ENCODE measurements around the gene FAM13A. TPM values are rescaled to one million over a fixed set of nuclear protein-coding genes. Genes with fewer than 3 reads are reported as not detected.
"Not testable (repeated sequence)": the region's sequence is repeated elsewhere in the genome, so short reads cannot be mapped to it uniquely, and the experiment has no call there.

Gene FAM13A
- total RNA-seq, 1 donor from 2014 or later = 18.0 TPM

DNA sequence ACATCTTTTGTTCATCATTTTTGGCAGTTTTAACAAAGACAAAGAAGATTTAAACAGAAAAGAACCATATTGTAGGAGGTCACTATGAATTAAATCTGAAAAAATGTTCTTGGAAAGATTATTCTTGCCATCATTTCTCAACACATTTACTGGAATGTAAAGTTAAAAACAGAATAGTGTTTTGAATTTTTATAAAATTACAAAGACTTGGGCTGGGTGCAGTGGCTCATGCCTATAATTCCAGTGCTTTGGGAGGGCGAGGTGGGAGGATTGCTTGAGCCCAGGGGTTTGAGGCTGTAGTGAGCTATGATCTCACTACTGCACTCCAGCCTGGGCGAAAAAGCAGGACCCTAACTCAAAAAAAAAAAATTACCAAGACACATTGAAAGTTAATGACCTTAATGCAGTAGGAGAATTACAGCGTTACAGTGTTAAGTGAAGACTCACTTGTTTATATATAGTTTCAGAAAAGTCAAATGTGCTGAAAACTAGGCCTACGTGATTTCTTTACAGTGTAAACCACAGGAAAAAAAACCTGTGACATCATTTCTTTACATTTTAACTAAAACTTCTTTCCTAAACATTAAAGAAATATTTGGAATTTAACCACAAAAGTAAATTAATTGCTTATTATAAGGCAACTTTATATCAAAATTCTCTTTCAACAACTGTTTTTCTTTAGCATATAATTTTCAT lies 7.9 kb downstream of the FAM13A start:
- DNase-seq (no peak), ATAC-seq (ENCODE audit: poor library complexity) (no peak)
- intact Hi-C loops (cut with DNase I) = no loop called here

DNA sequence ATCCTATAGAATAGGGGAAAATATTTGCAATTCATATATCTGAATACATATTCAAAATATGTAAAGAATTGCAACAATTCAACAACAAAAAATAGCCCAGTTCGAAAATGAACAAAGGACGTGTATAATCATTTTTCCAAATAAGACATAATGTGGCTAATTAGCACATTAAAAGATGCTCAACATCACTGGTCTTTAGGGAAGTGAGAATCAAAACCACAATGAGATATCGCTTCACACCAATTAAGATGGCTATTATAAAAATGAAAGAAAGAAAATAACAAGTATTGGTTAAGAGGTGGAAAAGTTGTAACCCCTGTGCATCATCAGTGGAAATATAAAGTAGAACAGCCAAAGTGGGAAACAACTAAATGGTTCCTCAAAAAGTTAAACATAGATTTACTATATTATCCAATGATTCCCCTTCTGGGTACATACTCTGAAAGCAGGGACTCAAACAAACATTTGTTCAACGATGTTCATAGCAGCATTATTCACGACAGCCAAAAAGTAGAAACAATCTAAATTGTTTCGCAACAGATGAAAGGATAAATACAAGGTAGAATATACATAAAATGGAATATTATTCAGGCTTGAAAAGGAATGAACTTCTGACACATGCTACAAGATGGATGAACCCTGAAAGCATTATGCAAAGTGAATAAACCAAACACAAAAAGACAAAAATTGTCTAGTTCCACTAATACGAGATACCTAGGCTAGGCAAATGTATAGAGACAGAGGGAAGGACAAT lies 12.7 kb downstream of the FAM13A start:
- ATAC-seq (ENCODE audit: poor library complexity) = no peak
- intact Hi-C loops (cut with DNase I) = no loop called here
- DNase-seq = no peak

DNA sequence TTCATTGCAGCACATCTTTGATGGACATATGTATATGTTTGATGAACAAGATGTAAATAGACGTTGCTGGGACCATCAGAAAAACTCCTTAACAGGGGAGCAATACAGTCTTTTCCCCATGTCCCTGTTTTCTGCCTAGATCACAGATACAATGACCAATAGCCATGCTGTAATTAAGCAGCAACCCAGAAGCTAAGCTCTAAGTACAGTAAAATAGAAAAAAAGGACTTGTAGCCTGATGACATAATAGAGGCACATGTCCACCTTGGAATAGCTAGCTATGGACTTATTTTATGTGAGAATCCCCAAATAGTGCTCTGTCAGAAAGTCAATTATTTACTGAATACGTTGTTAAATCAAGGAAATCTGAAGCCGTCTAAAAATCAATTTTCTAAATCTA lies 14.9 kb downstream of the FAM13A start:
- intact Hi-C loops (cut with DNase I) = no loop called here
- ATAC-seq (ENCODE audit: poor library complexity) = no peak
- DNase-seq = no peak

DNA sequence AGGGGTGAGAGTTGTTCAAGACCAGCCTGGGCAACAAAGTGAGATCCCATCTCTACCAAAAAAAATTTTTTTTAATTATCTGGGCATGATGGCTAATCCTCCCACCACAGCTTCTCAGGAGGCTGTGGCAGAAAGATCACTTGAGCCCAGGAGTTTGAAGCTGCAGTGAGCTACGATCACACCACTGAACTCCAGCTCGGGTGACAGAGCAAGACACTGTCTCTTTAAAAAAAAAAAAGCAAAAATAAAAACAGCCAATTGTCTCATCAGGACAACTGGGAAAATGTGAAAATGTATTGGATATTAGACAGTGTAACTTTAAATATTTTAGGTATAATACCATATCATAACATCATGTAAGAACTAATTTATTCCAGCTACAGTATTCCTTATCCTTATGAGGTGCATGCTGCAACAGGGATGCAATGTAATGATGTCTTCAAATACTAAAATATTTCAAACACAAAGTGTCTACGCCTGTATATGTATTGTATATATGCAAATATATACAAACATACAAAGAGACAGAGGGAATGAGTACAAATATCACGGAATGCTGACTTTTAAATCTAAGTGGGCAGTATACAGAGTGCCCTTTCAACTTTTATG lies 17.2 kb downstream of the FAM13A start:
- intact Hi-C loops (cut with DNase I) = no loop called here
- DNase-seq = no peak
- no peak for ATAC-seq (ENCODE audit: poor library complexity)

DNA sequence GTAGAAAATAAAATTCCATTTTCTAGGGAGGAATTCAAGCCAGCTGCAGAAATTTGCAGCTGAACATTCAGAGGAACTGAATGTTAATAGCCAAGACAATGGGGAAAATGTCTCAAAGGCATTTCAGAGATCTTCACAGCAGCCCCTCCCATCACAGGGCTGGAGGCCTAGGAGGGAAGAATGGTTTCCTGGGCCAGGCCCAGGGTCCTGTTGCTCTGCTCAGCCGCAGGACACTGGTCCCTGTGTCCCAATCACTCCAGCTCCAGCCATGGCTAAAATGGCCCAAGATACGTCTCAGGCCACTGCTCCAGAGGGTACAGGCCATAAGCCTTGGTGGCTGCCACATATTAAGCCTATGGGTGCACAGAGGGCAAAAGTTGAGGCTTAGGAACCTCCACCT lies 20.4 kb downstream of the FAM13A start:
- DNase-seq (no peak), ATAC-seq (ENCODE audit: poor library complexity) (no peak)
- intact Hi-C loops (cut with DNase I) = no loop called here

DNA sequence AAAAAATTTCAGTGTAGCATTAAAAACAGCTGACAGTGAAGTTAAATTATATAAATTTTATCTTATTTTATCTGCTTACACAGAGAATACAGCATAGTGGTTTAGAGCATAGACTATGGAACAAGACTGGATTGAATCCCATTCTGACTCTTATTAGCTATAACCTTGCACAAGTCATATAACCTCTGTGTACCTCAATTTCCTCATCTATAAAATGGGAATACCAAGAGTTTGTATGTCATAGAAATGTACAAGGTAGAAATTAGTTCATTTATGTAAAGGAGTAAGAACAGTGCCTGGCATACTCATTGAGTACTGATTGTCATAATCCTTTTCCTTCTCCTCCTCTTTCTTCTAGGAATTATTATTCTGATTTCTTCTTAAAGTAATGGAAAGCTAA lies 25.7 kb downstream of the FAM13A start:
- ATAC-seq (ENCODE audit: poor library complexity) (no peak), DNase-seq (no peak)
- intact Hi-C loops (cut with DNase I) = no loop called here

DNA sequence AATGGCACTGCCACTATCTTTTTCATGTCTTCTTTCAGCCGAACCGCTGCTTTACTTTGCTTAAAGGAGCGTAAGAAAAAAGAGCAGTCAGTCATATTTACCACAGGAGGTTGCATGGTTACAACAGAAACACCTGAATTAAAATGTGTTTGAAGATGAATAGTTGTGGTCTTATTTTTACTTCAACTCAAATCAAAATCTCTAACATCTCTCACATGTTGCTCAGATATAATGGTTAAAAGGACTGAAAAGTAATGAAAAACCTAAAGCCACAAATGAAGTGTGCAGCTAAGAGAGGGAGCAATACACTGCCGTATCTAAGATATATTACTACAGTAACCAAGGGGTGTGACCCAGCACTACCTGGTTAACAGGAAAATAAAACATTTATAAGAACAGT lies 27.4 kb downstream of the FAM13A start:
- ATAC-seq (ENCODE audit: poor library complexity) (no peak), DNase-seq (no peak)
- intact Hi-C loops (cut with DNase I) = loop anchor here (10.0 kb wide), 1 partner anchor 495 kb away; no protein-coding TSS in a partner anchor

DNA sequence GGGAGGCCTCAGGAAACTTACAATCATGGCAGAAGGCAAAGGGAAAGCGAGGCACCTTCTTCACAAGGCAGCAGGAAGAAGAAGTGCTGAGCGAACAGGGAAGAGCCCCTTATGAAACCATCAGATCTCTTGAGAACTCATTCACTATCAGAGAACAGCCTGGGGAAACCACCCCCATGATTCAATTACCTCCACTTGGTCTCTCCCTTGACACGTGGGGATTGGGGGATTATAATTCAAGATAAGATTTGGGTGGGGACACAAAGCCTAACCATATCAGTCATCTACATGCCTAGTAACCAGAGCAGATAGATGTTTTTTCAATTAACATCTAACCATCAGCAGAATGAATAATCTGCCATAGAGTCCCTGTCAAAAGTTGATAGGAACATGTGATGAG lies 30.4 kb downstream of the FAM13A start:
- ATAC-seq (ENCODE audit: poor library complexity) (no peak), DNase-seq (no peak)
- intact Hi-C loops (cut with DNase I) = loop anchor here (10.0 kb wide), 1 partner anchor 492 kb away; no protein-coding TSS in a partner anchor

DNA sequence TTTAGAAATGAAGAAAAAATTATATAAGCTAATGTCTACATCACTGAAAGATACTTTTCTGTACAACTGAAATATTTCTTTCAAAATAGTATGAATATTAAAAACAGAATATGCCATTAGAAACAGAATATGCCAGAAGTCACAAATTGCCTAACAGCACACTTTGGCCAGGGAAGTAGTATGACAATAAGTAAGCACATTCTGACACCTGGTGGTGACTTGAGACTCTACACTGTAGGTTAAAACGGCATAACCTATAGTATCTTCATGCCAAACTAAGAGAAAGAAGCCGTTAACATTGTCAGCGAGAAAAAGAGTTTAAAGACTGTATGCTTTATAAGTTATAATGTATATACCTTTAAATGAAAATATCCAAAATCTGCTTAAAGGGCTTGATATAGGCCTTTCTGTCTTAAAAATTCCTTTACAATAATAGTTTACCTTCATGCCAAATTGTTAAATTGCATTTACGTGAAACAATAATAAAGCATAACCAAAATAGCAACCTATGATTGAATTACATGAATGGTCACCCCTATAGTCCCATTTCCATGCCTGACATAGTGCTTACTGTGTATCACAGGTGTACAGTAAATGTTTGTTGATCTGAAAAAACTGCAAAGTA lies 32.8 kb downstream of the FAM13A start:
- ATAC-seq (ENCODE audit: poor library complexity) (peak; percentile 97), DNase-seq (no peak)
- intact Hi-C loops (cut with DNase I) = loop anchor here (2.0 to 10.0 kb wide), 3 partner anchors 201 to 489 kb away; no protein-coding TSS in a partner anchor

DNA sequence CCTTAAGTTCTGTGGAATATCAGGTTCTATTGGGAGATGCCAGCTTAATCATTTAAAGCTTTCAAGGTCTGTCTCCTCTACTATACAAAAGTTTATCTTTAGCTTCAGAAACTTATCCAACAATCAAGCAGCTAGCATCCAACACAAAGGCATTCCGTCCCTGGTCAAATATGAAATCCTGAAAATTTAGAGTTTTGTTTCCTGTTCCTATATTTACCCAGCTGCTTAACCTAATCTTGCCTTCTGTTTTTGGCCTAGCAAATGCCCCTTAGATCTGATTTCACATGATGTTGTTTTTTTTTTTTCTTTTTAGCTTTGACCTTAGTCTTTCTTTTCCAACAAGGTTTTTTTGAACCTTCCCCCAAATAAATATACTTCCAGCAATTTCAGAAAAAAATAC lies 33.8 kb downstream of the FAM13A start:
- no peak for DNase-seq
- intact Hi-C loops (cut with DNase I) = loop anchor here (5.0 to 10.0 kb wide), 2 partner anchors 316 to 488 kb away; no protein-coding TSS in a partner anchor
- no peak for ATAC-seq (ENCODE audit: poor library complexity)

DNA sequence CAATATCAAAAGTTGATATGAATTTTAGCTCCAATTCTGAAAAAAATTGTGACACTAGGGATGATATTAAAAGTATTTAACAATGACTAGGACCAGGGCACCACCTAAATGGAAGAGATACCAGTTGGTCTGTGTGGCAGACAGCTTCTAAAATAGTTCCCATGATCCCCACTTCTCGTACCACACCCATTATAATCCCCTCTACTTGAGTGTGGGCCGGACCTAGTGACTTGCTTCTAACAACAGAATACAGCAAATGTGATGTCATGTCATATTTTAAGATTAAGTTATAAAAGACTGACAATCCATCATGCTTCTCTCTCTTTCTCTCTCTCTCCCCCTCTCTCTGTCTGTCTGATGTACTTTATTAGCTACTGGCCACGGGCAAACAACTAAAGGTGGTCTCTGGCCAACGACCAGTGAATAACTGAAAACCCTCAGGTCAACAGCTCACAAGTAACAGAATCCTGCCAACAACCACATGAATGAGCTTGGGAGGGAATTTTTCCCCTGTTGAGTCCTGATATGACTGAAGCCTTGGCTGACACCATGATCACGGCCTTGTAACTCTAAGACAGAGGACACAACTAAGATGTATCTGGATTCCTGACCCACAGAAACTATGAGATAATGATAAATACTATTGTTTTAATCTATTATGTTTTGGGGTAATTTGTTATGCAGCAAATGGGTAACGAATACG lies 34.4 kb downstream of the FAM13A start:
- ATAC-seq (ENCODE audit: poor library complexity) = no peak
- no peak for DNase-seq
- intact Hi-C loops (cut with DNase I) = loop anchor here (5.0 to 10.0 kb wide), 2 partner anchors 315 to 488 kb away; no protein-coding TSS in a partner anchor

DNA sequence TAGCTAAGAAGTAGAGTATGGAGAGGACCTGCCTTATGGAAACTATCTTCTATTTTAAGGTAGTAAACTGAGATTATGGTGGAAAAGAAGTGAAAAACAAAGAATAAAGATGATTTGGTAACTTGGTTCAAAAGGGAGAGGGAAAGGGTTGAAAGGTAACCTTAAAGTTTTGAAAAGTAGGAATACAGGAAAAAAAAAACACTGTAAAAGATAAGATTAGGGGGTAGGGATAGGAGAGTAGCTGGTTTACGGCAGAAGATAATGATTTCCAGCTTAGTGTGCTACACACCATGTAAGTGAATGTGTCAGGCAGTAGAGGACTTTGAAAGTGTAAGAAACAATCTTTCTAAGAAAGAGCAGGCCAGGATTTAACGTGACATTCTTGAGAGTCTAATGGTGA lies 35.3 kb downstream of the FAM13A start:
- intact Hi-C loops (cut with DNase I) = loop anchor here (5.0 to 10.0 kb wide), 2 partner anchors 314 to 487 kb away; no protein-coding TSS in a partner anchor
- ATAC-seq (ENCODE audit: poor library complexity) = no peak
- no peak for DNase-seq

DNA sequence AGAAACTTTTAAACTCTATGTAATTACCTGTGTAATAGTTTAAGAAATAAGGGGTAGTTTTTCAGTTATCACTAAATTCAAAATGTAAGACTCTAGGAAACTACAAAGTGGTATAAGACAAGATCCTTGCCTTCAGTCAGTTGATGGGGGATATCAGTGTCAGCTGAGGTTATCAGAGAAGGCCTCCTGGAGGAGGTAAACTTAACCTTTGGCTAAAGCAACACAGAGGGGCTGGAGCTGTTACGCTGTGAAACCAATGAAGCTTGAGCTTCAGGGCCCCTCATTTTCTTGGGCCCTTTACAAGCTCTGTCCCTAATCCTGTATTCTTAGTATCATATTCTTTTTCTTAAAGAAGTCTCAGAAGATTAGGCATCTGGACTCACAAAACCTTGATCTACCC lies 35.9 kb downstream of the FAM13A start:
- DNase-seq (no peak), ATAC-seq (ENCODE audit: poor library complexity) (no peak)
- intact Hi-C loops (cut with DNase I) = loop anchor here (5.0 to 10.0 kb wide), 2 partner anchors 314 to 486 kb away; no protein-coding TSS in a partner anchor

DNA sequence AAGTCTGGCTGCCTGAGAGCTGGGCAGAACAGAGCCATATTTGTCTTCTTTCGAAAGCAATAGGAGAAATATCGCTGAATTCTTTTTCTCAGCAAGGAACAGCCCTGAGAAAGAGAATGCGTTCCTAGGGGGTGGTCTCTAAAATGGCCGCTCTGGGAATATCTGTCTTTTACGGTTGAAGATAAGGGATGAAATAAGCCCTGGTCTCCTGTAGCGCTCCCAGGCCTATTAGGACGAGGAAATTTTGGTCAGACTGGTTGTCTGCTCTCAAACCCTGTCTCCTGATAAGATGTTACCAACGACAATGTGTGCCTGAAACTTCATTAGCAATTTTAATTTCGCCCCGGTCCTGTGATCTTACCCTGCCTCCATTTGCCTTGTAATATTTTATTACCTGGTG lies 42.1 kb downstream of the FAM13A start:
- not testable (repeated sequence) for ATAC-seq (ENCODE audit: poor library complexity); DNase-seq

DNA sequence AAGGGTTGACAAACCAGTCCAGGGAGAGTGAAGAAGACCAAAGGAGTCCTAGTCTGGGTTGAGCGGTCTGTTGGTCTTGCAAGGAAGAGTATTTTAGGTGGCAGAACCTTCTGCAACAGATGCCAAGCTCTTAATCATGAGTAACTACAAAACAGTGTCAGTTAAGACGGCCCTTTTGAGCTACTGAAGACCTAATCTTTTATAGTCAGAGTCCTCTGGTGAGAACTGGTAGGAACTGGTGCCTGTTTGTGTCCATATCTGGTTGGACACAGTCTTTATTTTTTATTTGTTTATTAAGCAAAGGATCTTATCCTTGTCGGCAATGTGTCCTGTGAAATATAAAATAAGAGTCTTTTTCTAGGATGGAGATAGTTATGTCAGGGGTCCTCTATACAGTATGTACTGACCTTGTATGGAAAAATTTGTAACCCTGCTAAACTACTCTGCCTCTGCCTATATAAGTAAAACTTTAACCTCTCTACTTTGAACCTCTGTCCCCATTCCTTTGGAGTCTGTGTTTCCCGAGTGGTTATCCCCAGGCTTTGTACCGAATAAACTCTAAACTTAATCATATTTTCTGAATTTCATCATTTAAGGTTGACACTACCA lies 47.1 kb downstream of the FAM13A start:
- no peak for ATAC-seq (ENCODE audit: poor library complexity)
- no peak for DNase-seq
- intact Hi-C loops (cut with DNase I) = no loop called here

More for the DNA sequence above, 42.1 kb downstream of the FAM13A start:
- intact Hi-C loops (cut with DNase I) = not testable (repeated sequence)

DNA sequence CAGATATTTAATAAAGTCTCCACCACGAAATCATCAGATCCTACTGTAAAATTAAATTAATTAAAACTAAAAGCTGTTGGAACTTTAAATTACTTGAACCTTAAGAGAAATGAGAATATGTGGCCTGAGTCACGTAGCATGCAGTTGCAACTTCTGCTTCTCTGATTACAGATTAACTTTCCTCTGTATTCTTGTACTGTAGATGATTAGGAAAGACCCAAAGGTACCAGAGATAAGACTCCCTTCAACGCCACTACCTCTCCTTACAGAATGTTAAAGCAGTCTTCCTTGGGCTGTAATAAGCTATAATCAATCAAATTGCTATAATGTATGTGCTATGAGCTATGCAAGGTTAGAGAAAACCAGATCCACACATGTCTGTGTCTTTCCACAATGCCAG lies 47.9 kb downstream of the FAM13A start:
- ATAC-seq (ENCODE audit: poor library complexity) (no peak), DNase-seq (no peak)
- intact Hi-C loops (cut with DNase I) = no loop called here

DNA sequence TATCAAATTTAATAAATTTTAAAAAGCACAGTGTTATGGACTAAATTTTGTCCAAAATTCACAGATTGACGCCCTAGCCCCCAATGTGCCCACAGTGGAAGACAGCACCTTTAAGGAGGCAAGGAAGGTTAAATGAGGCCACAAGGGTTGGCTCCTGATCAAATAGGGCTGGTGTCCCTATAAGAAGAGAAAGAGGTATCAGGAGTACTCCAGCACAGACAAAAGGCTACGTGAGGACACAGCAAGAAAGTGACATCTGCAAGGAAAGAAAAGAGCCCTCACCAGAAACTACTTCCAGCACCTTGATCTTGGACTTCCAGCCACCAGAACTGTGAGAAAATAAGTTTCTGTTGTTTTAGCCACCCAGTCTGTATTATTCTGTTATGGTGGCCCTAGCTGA lies 48.8 kb downstream of the FAM13A start:
- DNase-seq (no peak), ATAC-seq (ENCODE audit: poor library complexity) (no peak)
- intact Hi-C loops (cut with DNase I) = no loop called here

DNA sequence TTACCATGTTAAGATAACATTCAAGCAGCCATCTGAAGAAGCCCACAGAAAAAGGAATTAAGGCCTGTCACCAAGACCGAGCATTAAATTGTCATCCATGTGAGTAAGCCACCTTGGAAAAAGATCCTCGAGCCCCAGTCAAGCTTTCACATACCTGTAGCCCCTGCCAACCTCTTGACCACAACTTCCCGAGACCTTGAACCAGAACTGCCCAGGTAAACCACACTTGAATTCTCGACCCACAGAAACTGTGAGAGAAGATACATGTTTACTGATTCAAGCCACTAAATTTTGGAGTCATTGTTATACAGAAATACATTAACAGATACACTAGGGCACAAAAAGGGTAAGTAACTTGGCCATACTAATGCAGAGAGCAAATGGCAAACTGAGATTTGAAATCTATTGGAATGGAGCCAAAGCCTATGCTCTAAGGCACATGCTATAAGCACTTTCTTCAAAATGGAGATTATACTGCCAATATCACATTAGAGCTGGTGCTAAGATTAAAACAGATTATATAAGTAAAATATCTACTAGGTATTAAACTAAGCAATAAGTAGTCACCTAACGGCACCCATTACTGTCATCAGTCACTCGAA lies 49.5 kb downstream of the FAM13A start:
- ATAC-seq (ENCODE audit: poor library complexity) = no peak
- DNase-seq = no peak
- intact Hi-C loops (cut with DNase I) = no loop called here
